Activated CD4-positive, alpha-beta T cell treated with anti-CD3 and anti-CD28 coated beads, Interleukin-2, amount 50 U/mL, for 16 hours (primary cell): ENCODE results near the gene COPS7A.

Source experiments
- DNase-seq: peaks from one replicate; pipeline ENCODE4 v3.0.0-alpha.2; 2020

Gene COPS7A

DNA sequence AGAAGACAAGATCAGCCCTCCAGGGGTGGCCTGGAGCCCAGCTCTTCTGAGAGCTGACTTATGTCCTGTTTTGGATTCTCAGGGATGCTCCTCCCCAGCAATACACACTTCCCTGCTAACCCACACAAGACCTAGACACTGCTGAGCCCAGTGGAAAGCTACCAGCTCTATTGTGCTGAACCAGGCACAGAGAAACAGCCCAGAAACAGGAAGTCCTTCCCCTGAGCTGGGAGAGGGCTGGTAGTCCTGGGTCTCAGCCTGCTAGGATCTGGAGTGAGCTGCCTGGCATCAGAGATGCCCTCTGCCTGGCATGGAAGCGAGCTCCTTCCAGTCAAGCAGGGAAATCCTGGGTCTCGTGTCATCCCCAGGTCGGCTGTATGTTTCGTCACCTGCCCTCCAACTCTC lies 47.2 kb downstream of the COPS7A start:
- no peak for DNase-seq

DNA sequence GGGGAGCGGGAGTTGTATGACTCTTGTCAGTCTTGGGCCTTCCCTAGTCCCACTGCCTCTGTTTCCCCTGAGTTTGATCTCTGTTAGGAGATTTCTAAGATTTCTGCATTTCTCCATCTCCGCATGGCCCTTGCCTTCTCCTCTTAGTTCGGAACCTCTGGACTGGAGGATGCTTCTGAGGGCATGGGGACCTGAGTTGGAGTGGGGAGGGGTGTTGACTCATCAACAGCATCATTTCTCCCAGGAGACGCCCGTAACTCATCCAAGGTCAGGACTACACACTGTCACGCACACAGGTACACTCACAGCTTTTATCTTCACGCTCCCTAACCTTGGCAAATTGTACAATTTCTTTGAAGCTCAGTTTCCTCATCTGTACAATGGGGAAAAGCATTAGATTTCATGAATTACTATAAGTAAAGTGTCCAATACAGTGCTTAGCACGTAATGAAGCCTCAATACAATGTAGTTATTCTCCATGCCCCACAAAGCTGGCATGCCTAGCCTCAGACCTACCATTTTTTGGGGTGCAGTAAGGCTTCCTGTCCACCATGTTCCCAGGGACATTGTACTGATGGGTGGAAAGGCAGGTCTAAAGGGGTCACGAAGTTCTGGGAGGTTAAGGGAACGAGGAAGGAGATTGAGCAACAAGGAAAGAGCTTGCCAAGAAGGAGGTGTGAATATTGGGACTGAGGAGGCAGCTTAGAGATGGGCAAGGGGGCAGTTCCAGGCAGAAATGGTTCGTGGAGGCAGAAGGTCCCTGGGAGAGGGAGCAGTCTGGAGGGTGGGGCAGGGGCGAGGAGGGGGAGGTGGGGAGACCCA lies 47.9 kb downstream of the COPS7A start:
- no peak for DNase-seq

DNA sequence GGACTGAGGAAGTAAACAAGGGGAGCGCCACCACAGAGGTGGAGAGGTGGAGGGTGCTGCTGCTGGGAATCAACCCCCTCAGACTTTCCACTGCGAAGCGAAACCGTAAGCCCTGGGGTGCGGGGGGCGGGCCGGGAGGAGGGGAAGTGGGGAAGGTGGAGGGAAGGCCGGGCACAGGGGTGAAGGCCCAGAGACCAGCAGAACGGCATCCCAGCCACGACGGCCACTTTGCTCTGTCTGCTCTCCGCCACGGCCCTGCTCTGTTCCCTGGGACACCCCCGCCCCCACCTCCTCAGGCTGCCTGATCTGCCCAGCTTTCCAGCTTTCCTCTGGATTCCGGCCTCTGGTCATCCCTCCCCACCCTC lies 48.5 kb downstream of the COPS7A start, which contains the start of gene LAG3:
Gene LAG3, plus strand, starts transcription at position 190 of the 365 bp plus-strand sequence. CDS start 333 bp downstream, outside the sequence.
- peak; percentile 43 for DNase-seq

DNA sequence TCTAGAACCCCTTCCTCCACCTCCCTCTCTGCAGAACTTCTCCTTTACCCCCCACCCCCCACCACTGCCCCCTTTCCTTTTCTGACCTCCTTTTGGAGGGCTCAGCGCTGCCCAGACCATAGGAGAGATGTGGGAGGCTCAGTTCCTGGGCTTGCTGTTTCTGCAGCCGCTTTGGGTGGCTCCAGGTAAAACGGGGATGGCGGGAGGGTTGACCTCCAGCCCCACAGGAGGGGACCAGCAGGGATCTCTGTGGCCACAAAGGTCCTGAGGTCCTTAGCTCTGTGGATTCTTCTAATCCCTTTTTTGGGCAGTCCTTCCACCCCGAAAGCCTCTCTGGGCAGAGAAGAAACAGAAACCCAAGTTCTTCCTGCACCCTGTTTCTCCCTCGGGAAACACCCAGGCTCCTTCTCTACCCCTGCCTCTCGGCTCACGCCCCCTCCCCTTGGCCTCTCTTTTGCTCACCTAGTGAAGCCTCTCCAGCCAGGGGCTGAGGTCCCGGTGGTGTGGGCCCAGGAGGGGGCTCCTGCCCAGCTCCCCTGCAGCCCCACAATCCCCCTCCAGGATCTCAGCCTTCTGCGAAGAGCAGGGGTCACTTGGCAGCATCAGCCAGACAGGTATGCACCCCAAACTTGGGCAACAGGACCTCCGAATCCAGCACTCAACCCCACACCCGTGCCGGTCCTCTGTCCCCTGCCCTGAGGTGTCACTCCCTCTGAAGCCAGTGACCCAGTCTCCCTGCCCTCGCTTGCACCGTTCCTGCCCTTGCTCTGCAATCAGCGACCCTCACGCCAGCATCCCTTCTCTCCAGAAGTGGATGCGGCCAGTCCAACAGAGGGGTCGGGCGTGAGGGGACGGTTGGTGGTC lies 49.1 kb downstream of the COPS7A start:
- no peak for DNase-seq

DNA sequence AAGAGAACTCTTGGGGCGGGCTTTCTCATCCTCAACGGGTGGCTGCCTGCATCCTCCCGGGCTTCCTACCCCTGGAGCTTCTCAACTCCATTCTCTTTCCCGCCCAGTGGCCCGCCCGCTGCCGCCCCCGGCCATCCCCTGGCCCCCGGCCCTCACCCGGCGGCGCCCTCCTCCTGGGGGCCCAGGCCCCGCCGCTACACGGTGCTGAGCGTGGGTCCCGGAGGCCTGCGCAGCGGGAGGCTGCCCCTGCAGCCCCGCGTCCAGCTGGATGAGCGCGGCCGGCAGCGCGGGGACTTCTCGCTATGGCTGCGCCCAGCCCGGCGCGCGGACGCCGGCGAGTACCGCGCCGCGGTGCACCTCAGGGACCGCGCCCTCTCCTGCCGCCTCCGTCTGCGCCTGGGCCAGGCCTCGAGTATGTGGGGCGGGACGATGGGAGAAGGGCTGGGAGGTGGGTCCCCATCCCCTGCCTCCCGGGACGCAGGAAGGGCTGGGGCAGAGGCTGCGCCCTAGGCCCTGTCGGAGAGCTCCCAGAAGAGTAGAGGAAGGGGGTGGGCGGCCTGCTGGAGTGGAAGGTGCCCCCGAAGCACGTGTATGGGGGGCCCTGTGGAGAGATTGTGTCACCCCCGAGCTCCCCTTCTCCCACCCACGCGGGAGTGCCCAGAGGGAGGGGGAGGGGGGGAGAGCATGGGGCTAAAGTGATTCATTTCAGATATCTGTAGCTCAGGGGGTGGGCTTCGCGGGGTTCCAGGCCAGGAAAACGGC lies 49.9 kb downstream of the COPS7A start:
- no peak for DNase-seq

DNA sequence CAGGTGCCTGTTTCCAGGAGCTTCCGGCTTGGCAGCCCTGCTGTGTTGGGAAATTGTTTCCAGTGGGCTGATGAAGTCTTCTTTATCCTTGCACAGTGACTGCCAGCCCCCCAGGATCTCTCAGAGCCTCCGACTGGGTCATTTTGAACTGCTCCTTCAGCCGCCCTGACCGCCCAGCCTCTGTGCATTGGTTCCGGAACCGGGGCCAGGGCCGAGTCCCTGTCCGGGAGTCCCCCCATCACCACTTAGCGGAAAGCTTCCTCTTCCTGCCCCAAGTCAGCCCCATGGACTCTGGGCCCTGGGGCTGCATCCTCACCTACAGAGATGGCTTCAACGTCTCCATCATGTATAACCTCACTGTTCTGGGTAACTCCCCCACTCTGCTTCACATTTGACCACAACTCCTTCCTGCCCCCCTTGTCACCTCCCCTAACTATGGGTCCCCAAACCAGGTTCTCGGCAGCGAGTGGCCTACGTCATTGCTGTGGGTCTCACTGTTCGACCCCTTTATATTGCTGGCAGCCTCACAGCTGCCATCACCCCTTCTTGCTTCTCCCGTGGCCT lies 50.7 kb downstream of the COPS7A start:
- no peak for DNase-seq

DNA sequence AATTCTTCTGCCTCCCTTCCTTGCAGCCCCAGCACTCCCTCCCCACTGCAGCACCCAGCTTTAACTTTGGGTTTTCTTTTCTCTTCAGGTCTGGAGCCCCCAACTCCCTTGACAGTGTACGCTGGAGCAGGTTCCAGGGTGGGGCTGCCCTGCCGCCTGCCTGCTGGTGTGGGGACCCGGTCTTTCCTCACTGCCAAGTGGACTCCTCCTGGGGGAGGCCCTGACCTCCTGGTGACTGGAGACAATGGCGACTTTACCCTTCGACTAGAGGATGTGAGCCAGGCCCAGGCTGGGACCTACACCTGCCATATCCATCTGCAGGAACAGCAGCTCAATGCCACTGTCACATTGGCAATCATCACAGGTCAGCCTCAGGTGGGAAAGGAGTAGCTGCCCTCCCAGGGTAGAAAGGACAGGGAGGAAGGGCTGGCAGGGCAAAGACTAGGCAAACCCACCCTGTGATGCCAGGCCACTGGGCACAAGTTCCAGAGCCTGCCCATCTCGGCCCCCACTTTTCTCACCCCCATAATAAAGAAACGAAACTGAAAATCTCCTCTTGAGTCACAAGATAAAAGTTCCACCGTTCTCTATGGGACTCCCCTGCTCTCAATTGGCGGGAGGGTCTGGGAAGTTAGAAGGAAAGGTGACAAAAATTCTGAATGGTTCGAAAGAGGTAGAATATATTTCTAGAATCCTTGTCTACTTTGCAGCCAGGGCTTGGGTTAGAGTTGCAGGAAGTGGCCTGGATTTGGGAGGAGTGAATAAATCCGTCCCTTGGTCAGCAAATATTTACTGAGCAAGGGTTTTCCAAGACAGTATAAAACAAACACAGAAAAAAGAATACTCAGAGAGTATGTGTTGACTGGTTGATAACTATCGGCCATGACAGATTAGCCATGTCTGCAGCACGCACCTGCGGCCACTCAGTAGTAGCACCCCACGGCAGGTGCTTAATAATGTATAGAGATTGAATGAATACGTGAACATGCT lies 51.6 kb downstream of the COPS7A start:
- DNase-seq = no peak

DNA sequence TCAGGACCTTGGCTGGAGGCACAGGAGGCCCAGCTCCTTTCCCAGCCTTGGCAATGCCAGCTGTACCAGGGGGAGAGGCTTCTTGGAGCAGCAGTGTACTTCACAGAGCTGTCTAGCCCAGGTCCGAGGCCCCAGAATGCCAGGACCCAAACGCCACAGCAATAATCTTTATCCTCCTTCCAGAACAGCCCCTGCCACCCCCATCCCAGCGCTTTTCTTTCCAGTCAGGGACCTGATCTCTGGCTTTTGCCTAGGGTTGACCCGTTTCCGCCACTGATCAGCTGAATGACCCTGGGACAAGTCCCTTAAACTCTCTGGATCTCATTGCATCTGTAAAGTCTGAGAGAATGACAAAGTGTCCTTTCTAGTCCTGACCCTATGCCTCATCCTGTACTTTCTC lies 53.5 kb downstream of the COPS7A start:
- no peak for DNase-seq

DNA sequence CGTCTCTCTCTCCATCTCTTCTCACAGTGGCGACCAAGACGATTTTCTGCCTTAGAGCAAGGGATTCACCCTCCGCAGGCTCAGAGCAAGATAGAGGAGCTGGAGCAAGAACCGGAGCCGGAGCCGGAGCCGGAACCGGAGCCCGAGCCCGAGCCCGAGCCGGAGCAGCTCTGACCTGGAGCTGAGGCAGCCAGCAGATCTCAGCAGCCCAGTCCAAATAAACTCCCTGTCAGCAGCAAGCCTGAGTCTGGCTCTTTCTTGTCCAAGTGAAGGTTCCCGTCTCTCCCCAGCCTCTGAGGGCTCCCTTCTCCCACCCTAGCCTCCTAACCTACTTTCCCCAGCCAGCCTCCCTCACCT lies 54.3 kb downstream of the COPS7A start:
- DNase-seq = no peak

DNA sequence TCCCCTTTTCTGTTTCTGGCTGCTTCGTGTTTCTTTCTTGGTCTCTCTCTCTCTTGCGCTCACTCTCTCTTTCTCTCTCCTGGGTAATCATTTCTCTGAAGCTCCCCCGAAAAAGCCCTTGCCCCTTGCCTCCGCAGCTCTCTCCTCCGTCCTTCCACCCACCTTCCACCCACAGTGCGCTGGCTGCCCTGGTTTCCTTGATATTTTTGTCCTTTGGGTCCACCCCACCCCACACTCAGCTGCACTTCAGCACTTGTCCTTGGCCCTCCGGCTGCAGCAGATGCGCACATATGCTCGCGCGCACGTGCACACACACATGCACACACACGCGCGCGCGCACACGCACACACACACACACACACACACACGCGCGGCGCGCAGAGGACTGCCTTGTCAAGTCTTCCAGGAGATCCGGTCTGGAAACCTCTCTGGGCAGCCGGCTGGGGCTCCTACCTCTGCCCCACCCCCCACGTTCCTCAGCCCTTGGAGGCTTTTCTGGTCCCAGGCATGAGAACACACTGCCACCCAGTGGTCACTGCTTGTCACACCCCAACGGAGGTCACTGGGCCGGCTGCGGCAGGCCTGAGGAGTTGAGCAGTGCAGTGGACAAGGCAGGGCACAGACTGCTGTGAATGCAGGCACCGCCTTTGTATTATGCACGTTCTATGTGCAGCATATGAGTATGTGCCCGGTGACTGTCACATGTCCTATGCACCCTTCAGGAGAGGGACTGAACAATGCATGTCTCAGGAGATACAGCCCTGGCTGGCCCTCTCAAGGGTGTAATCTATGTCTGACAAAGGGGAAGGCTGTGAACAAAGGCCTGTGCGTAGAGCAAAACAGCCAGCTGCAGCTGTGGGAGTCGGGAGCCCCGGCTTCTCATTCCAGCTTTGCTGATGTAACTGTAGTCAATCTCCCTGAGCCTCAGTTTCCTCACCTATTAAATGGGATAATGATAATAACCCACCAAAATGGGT lies 55.0 kb downstream of the COPS7A start:
- DNase-seq = peak; percentile 92

DNA sequence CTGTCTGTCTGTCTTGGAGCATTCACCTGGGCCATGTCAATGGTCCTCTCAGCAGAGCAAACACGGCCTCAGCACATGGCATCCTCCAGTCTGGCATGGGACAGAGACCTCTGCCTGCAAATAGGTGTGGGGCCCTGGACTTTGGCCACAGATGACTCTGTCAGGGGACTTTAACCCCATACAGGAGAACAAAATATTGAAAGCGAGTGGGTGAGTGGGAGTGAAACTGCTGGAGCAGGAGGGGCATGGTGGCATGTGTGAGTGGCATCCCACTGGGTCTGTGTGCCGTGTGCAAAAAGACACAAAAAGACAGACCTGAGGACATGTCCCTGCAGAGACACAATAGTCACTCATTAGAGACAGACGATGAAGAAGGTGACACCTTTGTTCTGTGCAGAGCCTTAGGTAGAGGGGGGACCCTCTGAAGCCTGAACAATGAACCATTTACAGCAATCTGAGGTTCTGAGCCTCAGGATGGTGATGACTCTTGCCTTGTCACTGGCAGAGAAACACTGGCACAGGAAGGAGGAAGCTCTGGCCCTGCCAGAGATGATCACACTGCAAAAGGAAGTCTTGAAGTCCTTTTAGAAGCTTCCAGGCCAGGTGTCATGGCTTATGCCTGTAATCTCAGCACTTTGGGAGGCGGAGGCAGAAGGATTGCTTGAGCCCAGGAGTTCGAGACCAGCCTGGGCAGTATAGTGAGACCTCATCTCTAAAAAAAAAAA lies 56.0 kb downstream of the COPS7A start:
- no peak for DNase-seq

DNA sequence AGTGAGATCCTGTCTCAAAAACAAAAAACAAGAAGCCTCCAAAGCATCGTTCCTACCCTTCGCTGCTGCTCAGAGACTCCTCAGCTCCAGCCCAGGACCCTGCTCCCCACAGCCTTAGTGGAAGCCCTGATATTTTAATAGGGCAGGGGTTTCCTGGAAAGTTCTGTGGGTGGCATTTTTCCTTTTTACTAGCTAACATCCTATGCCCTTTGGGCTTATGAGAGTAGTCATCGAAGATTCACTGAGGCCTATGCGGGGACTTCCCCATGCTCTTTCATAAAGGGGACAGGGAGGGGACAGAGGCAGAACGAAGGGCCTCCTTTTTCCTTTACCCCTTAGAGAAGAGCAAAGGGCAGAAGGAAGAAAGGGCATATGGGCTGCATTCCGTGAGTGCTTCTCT lies 56.7 kb downstream of the COPS7A start:
- DNase-seq = peak; percentile 54
